ENCODE measurements around the gene AGAP3. TPM values are rescaled to one million over a fixed set of nuclear protein-coding genes. Genes with fewer than 3 reads are reported as not detected.
A peak's percentile ranks its signal among the peaks of the same experiment; 100 is the strongest.
"Not testable (repeated sequence)": the region's sequence is repeated elsewhere in the genome, so short reads cannot be mapped to it uniquely, and the experiment has no call there.

The AGAP3 gene
- polyA plus RNA-seq (2013, experiment 1 of 2; ENCODE audit: insufficient read length) = 63.7 TPM
- polyA plus RNA-seq (2013, experiment 2 of 2; ENCODE audit: insufficient read length) = 52.7 TPM

GRCh38 chr7:151085691-151086620 lies at the start of gene AGAP3:
Gene AGAP3, plus strand, starts transcription at chr7:151086475. Its CDS starts 267 bp downstream, at chr7:151086742.
- DNase-seq = peak; percentile 81

GRCh38 chr7:151038951-151039849 lies 47.1 kb upstream of the AGAP3 start:
- DNase-seq = peak; percentile 95

GRCh38 chr7:151039850-151040548 lies 46.3 kb upstream of the AGAP3 start:
- DNase-seq = no peak

- DNase-seq = no peak
These were observed 45.5 kb upstream of the AGAP3 start for GRCh38 chr7:151040616-151041375.

GRCh38 chr7:151043449-151043848 lies 42.8 kb upstream of the AGAP3 start:
- not testable (repeated sequence) for DNase-seq

GRCh38 chr7:151043959-151044358 lies 42.3 kb upstream of the AGAP3 start:
- no peak for DNase-seq

- DNase-seq = no peak
These were observed 41.0 kb upstream of the AGAP3 start for GRCh38 chr7:151045262-151045661.

GRCh38 chr7:151045967-151046366 lies 40.3 kb upstream of the AGAP3 start:
- DNase-seq = no peak

- peak; percentile 61 for DNase-seq
These were observed 39.4 kb upstream of the AGAP3 start for GRCh38 chr7:151046603-151047573.

GRCh38 chr7:151047976-151048815 lies 38.1 kb upstream of the AGAP3 start, which contains the start of gene ASIC3:
Gene ASIC3, plus strand, starts transcription at chr7:151048531. Its CDS starts 355 bp downstream, at chr7:151048886.
- DNase-seq = no peak

GRCh38 chr7:151048911-151049463 lies 37.3 kb upstream of the AGAP3 start:
- DNase-seq = no peak

- peak; percentile 70 for DNase-seq
These were observed 35.2 kb upstream of the AGAP3 start for GRCh38 chr7:151051108-151051507.

GRCh38 chr7:151053096-151053495 lies 33.2 kb upstream of the AGAP3 start:
- no peak for DNase-seq

GRCh38 chr7:151053751-151054150 lies 32.5 kb upstream of the AGAP3 start:
- no peak for DNase-seq

GRCh38 chr7:151056283-151056665 lies 30.0 kb upstream of the AGAP3 start:
- no peak for DNase-seq

- DNase-seq = no peak
These were observed 29.4 kb upstream of the AGAP3 start for GRCh38 chr7:151056666-151057505.

GRCh38 chr7:151057506-151057988 lies 28.7 kb upstream of the AGAP3 start, which contains the start of gene CDK5:
Gene CDK5, minus strand, starts transcription at chr7:151057897. Its CDS starts 49 bp downstream, at chr7:151057848.
- no peak for DNase-seq
